Fibroblast of mammary gland (primary cell): Measurements from ENCODE around the gene PRDM4.

Experiments
- DNase-seq: peaks from one replicate; pipeline ENCODE4 v3.0.0-alpha.2; 2010; ENCODE audit warnings: low read depth
- H3K4me3 ChIP-seq: 2 replicates; pipeline ENCODE4 v1.5.1; 2011; ENCODE audit warnings: low read depth, mild to moderate bottlenecking, low read length, moderate library complexity; ENCODE audit not compliant: control insufficient read depth
- TF ChIP-seq, protein P1 (sequence below): conservative IDR thresholded peaks from 2 replicates; pipeline ENCODE4 v1.5.1; 2011; ENCODE audit warnings: low read depth, low read length, inconsistent platforms; ENCODE audit not compliant: control insufficient read depth, insufficient read depth

Gene PRDM4, protein sequence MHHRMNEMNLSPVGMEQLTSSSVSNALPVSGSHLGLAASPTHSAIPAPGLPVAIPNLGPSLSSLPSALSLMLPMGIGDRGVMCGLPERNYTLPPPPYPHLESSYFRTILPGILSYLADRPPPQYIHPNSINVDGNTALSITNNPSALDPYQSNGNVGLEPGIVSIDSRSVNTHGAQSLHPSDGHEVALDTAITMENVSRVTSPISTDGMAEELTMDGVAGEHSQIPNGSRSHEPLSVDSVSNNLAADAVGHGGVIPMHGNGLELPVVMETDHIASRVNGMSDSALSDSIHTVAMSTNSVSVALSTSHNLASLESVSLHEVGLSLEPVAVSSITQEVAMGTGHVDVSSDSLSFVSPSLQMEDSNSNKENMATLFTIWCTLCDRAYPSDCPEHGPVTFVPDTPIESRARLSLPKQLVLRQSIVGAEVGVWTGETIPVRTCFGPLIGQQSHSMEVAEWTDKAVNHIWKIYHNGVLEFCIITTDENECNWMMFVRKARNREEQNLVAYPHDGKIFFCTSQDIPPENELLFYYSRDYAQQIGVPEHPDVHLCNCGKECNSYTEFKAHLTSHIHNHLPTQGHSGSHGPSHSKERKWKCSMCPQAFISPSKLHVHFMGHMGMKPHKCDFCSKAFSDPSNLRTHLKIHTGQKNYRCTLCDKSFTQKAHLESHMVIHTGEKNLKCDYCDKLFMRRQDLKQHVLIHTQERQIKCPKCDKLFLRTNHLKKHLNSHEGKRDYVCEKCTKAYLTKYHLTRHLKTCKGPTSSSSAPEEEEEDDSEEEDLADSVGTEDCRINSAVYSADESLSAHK

DNA sequence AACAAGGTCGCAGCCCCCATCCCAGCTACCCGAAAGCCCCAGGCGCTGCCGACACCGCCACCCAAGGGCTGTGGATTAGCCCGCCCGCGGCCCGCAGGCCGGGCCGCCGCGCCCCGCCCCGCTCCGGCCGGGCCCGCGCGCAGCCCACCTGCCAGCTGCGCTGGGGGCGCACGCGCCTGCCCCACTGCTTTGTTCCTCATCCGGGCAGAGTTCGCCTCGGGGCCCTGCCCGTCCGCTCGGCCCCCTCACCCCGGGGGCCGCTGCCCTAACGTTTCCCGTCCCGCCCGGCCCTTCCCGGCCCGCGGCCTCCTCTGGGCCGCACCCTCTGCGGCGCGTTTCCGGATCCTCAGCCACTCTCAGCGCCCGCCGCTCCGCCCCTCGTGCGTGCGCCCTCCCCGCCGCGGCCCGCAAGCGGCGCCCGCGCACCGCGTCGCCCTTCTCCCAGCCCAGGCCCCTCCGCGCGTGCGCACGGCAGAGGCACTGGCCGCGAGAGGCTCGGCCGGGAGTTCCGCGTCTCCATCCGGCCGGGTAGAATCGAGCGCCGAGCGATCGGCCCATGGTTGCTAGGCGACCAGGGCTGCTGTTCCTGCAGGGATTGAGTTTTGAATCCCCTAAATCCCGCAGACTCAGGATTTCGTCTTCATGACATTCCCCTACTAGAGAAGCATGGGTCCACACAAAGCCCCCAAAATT lies at the start of gene PRDM4:
Gene PRDM4 (minus strand): TSS at position 329 of the 693 bp plus-strand sequence. CDS start 622 bp downstream, outside the sequence.
- peak within 1 kb of the TSS; percentile 96 for H3K4me3 ChIP-seq
- peak; percentile 89 for DNase-seq
- TF ChIP-seq, protein P1, sequence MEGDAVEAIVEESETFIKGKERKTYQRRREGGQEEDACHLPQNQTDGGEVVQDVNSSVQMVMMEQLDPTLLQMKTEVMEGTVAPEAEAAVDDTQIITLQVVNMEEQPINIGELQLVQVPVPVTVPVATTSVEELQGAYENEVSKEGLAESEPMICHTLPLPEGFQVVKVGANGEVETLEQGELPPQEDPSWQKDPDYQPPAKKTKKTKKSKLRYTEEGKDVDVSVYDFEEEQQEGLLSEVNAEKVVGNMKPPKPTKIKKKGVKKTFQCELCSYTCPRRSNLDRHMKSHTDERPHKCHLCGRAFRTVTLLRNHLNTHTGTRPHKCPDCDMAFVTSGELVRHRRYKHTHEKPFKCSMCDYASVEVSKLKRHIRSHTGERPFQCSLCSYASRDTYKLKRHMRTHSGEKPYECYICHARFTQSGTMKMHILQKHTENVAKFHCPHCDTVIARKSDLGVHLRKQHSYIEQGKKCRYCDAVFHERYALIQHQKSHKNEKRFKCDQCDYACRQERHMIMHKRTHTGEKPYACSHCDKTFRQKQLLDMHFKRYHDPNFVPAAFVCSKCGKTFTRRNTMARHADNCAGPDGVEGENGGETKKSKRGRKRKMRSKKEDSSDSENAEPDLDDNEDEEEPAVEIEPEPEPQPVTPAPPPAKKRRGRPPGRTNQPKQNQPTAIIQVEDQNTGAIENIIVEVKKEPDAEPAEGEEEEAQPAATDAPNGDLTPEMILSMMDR = no peak

DNA sequence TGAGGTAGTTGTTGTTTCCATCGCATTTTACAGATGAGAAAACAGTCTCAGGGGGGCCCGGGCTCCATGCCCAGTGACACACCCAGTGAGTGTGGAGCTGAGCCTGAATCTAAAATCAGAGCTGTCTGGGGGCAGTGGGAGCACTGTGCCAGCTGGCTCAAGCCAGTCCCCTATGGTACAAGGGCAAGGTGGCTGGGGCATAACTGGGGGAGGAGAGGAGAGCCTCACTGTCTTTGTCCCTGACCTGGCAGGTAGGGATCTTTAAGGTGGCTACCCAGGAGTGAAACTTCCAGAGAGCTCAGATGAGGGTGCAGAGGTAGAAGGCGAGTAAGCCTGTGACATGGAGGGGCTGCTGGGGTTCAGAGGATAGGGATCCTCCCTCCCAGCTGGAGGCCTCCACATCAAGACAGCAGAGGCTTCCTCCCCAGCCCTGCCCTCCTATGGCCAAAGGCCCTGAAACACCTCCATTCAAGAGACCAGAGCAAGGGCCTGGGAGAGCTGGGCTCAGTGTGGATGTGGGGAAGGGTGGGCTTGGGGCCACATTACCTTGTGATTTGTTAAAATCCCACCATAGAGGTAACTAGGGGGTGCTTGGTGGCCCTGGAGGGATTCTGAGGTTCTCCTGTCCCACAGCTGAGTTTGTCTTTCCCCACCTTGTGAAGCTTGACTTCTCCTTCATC lies 46.7 kb upstream of the PRDM4 start:
- no peak for DNase-seq
- TF ChIP-seq, protein P1 = no peak
- no peak overlapping the region for H3K4me3 ChIP-seq

DNA sequence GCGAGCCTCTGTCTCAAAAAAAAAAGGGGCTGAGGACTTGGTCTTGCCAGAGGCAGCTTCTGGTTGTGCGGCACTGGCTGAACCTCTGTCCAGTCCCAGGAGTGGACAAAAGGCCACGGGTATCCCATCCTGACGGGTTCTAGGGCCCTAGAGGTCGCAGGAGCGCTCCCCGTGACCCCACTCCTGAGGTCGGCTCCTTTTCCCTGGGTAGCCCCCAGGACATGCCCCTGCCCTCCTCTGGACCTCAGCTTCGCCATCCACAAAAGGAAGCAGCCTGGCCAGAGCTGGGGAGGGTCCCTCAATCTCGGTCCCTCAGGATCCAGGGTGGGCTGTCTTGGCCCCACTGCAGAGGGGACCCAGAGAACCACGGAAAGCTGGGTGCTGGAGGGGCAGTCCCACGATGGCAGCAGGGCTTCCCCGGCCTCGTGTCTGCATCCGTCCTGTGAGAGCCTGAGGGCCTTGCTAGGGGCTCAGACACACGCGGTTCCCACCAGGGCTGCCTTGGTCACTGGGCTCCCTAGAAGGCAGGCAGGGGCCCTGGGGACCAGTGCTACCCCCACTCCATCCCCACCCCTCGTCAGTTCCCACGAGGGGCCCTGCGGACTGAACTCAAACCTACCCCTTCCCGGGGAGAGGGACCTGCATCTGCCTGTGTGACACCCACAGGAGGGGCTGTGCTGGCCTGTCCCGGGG lies 44.7 kb upstream of the PRDM4 start:
- no peak for DNase-seq

DNA sequence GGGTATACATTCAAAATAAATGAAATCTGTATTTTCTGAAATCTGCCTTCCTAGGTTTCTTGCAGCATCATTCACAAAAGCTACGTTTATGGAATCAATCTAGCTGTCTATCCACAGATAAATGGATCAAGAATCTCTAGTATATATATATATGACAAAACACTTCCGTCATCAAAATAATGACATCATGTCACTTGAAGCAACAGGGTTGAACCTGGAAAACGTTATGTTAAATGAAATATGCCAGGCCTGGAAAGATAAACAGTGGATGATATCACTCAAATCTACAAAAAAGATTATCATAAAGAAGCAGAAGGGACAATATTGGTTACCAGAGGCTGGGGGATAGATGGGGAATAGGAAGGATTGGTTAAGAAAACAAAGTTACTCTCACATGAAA lies 42.2 kb upstream of the PRDM4 start:
- no peak overlapping the region for H3K4me3 ChIP-seq
- TF ChIP-seq, protein P1 = no peak
- no peak for DNase-seq

More for the DNA sequence above, 44.7 kb upstream of the PRDM4 start:
- H3K4me3 ChIP-seq = no peak overlapping the region
- TF ChIP-seq, protein P1 = no peak

DNA sequence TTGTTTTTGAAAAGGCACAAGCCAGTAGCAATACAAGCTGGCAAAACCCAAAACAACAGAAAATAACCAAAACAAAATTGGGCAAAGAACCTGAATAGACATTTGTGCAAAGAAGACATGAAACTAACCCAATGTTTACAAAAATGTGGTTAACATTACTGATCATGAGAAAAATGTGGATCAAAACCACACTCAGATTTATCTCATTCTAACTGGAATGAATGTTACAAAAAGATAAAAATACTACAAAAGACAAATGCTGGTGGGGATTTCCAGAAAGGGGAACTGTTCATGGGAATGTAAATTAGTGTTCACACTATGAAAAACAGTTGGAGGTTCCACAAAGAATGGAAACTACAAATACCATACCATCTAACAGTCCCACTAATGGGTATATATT lies 40.2 kb upstream of the PRDM4 start:
- TF ChIP-seq, protein P1 = no peak
- no peak overlapping the region for H3K4me3 ChIP-seq
- DNase-seq = peak; percentile 4
